ENCODE results near the gene LYRM7.
"Not testable (repeated sequence)": the region's sequence is repeated elsewhere in the genome, so short reads cannot be mapped to it uniquely, and the experiment has no call there.

LYRM7 gene

GRCh38 chr5:131221888-131222287 is 51.1 kb downstream of the LYRM7 start:
- peak; percentile 36 for DNase-seq

DNA sequence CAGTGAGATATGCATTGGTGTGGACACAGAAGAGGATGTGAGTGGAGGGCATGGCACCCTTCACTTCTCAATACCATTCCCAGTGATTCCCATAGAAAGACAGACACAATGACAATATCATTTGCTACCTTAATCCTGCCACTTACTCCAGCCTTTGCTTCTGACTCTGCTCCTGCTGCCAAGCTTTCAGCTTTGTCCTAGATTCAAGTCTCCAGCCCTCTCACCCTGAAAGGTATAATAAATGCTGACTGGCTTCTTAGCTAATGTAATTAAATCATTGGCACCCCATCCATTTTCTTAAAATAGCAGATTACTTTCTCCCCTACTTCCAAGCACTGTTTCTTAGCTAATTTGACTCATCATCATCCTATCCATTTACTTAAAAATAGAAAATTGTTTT is 52.0 kb downstream of the LYRM7 start:
- no peak for DNase-seq

- DNase-seq: no peak
Measured at GRCh38 chr5:131223751-131224386, 53.1 kb downstream of the LYRM7 start.

- DNase-seq: no peak
Measured at GRCh38 chr5:131224387-131225201, 53.9 kb downstream of the LYRM7 start.

GRCh38 chr5:131225282-131225974 is 54.7 kb downstream of the LYRM7 start:
- no peak for DNase-seq

- no peak for DNase-seq
Measured at GRCh38 chr5:131226899-131227298, 56.2 kb downstream of the LYRM7 start.

DNA sequence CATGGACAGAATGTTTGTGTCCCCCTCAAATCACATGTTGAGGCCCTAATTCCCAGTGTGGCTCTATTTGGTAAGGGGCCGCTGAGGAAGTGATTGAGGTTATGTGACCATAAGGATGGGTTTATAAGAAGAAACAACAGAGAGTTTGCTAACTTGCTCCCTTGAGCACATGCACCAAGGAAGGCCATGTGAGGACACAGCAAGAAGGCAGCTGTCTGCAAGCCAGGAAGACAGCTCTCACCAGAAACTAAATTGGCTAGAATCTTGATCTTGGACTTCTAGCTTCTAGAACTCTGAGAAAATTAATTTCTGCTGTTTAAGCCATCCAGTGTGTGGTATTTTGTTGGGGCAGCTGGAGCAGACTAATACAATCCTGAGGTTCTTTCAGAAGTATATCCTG is 57.9 kb downstream of the LYRM7 start:
- no peak for DNase-seq

- DNase-seq: no peak
Measured at GRCh38 chr5:131229623-131230022, 58.9 kb downstream of the LYRM7 start.

DNA sequence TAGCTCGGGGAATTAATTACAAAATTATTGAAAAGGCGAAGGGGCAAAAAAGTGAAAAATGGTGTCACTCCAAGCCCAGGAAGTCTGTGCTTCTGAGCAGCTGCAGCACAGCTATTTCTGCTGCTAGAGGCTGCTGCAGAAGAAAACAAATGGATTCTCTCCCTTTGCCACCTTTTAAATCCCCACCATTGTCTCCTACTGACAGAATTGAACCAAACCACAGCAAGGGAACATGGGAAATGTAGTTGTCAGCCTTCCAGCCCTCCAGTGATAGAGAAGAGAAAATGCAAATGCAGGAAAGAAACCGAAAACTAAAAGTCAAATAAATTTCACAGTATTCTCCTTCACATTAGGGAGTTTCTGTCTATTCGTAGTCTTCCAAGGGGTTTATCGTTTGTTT is 59.7 kb downstream of the LYRM7 start:
- no peak for DNase-seq

DNA sequence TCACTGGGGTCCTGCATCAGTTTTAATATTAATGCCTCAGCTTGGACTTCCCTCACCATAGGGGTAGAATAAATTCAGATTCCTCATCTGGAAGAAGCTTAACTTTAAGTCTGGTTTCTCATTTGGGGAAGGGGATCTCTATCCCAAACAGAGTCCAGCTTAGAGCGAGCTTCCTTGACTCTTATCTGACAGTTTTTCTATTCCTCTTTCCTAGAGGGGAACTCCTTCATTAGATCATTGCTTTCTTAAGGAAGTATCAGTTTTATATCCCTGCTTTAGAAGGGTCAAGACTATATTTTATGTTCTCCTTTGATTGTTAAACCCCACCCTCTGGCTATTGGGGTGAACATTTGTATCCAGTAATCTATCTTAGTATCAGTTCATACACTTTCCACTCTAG is 68.9 kb downstream of the LYRM7 start:
- no peak for DNase-seq

- peak; percentile 81 for DNase-seq
Measured at GRCh38 chr5:131242728-131243255, 72.0 kb downstream of the LYRM7 start.

GRCh38 chr5:131245312-131245711 is 74.6 kb downstream of the LYRM7 start:
- DNase-seq: no peak

DNA sequence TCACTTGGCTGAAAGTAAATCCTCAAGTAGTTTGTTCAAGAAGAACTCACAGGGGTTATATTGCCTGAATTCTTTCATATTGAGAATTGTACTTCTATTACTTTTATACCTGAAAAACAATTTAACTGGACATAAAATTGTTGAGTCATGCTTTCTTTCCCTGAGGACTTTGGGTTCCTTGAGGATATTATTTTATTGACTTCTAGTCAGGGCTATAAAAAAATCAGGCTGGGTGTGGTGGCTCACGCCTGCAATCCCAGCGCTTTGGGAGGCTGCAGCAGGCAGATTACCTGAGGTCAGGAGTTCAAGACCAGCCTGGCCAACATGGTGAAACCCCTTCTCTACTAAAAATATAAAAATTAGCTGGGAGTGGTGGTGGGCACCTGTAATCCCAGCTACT is 75.2 kb downstream of the LYRM7 start:
- no peak for DNase-seq

DNA sequence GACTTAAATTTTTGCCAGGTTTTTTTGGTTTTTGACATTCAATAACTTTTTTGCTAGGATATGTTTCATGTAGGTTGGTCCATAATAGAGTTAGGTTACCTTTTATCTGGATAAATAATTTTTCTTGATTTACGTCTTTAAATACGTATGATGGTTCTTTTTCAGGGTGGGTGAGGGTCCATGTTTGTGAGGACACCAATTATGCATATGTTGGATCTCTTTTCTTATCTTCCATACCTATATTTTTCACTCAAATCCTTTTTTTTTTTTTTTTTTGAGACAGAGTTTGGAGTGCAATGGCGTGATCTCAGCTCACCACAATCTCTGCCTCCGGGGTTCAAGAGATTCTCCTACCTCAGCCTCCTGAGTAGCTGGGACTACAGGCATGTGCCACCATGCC is 75.8 kb downstream of the LYRM7 start:
- DNase-seq: no peak

DNA sequence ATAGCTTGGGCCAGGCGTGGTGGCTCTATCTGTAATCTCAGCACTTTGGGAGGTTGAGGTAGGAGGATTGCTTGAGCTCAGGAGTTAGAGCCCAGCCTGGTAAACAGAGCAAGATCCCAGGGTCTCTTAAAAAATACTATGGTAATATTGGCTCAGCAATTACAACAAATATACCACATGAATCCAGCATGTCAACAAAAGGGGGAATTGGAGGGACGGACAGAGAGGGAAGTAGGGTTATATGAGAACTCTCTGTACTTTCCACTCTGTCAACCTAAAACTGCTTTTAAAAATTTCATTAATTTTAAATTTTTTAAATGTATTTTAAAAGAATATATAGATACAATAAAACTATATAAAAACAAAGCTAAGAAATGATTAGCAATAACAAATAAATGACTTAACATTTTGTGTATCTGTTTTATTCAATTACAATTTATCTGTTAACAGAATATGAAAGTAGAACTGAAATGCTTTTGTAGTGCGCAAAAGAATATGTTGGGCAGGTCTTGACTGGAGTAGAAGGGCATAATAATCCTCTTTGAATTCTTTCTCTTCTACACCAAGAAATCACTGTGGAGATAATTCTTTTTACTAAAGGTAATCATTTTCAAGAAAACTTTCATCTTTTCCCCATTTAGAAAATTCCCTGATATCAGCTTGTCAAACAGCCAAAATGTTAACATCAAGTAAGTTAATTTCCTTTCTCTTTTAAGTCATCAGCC is 80.2 kb downstream of the LYRM7 start:
- DNase-seq: no peak

- no peak for DNase-seq
Measured at GRCh38 chr5:131252824-131253171, 82.1 kb downstream of the LYRM7 start.

DNA sequence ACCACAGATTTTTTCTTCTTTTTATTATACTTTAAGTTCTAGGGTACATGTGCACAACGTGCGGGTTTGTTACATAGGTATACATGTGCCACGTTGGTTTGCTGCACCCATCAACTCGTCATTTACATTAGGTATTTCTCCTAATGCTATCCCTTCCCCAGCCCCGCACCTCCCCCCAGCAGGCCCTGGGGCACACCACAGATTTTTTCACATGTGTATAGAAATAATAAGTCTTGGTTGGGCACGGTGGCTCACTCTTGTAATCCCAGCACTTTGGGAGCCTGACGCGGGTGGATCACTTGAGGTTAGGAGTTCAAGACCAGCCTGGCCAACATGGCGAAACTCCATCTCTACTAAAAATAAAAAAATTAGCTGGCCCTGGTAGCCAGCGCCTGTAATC is 83.3 kb downstream of the LYRM7 start:
- DNase-seq: not testable (repeated sequence)

DNA sequence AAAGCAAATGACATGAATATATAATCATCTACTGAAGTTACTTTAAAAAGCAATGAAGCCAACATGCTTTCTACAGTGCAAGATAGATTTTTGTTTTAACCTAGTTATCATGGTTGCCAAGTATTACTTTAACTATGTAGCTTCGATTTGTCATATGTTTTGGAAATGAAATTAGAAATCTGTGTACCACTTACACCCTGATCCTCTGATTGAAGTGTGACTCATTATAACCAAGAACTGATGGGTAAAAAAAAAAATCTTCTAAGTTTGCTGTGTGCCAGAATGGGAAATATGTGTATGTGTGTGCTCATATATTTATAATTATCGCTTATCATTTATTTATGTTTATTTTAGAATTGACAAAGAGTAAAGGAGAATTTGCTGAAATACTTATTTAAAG is 84.0 kb downstream of the LYRM7 start:
- DNase-seq: no peak

All from fibroblast of skin of abdomen (primary cell).